GOT3 (cell line): ENCODE data around the gene RELL2.

Experiments used
- DNase-seq: peaks from one replicate; lab custom pipeline; 2025; ENCODE audit warnings: mixed read lengths; lab: John Stamatoyannopoulos, UW

Gene RELL2

GRCh38 chr5:141649056-141649688 is 12.4 kb downstream of the RELL2 start:
- no peak for DNase-seq

GRCh38 chr5:141649972-141650371 is 13.2 kb downstream of the RELL2 start:
- no peak for DNase-seq

GRCh38 chr5:141650851-141651727 is 14.3 kb downstream of the RELL2 start, which contains the start of gene FCHSD1:
FCHSD1 (minus strand) TSS chr5:141651418; CDS start chr5:141651368, 50 bp downstream.
- peak; percentile 49 for DNase-seq

GRCh38 chr5:141651728-141652105 is 14.9 kb downstream of the RELL2 start:
- no peak for DNase-seq

GRCh38 chr5:141654298-141654697 is 17.5 kb downstream of the RELL2 start:
- DNase-seq, result no peak

GRCh38 chr5:141655020-141655419 is 18.2 kb downstream of the RELL2 start:
- DNase-seq, result no peak

GRCh38 chr5:141656396-141656795 is 19.6 kb downstream of the RELL2 start:
- DNase-seq, result no peak

- no peak for DNase-seq
Observed at GRCh38 chr5:141657404-141657803, 20.6 kb downstream of the RELL2 start.

- no peak for DNase-seq
Observed at GRCh38 chr5:141657937-141658545, 21.2 kb downstream of the RELL2 start.

- no peak for DNase-seq
Observed at GRCh38 chr5:141662028-141662427, 25.2 kb downstream of the RELL2 start.

- DNase-seq, result no peak
Observed at GRCh38 chr5:141663506-141663905, 26.7 kb downstream of the RELL2 start.

- peak; percentile 22 for DNase-seq
Observed at GRCh38 chr5:141664733-141665461, 28.1 kb downstream of the RELL2 start.

GRCh38 chr5:141665995-141666940 is 29.5 kb downstream of the RELL2 start:
- no peak for DNase-seq

- DNase-seq, result no peak
Observed at GRCh38 chr5:141668601-141669265, 31.9 kb downstream of the RELL2 start.

GRCh38 chr5:141669520-141669919 is 32.7 kb downstream of the RELL2 start:
- DNase-seq, result no peak

GRCh38 chr5:141672071-141672840 is 35.5 kb downstream of the RELL2 start:
- DNase-seq, result no peak

- DNase-seq, result no peak
Observed at GRCh38 chr5:141672841-141673813, 36.3 kb downstream of the RELL2 start.

GRCh38 chr5:141674747-141675146 is 38.0 kb downstream of the RELL2 start:
- no peak for DNase-seq
